Esophagus muscularis mucosa (tissue), 4 donors: ENCODE data around the gene CCR4.

Experiments used
- EP300 ChIP-seq: sonication (generic); formaldehyde crosslinking; IDR thresholded peaks from one replicate; pipeline ENCODE4 v1.6.1; 2017; ENCODE audit warnings: antibody characterized with exemption
- POLR2A ChIP-seq: fragments of 450-650 bp; IDR thresholded peaks from one replicate; pipeline ENCODE4 v1.6.1; 2017; ENCODE audit warnings: antibody characterized with exemption, moderate library complexity, mild to moderate bottlenecking, low read depth
- POLR2AphosphoS5 ChIP-seq, 2 donors: sonication (generic); formaldehyde crosslinking; IDR thresholded peaks; one replicate each; pipeline ENCODE4 v1.6.1; 2017; ENCODE audit warnings: antibody characterized with exemption in 2 of 2
- TF ChIP-seq, protein P1 (sequence below), 3 experiments: fragments of 200-600 bp in 2 of 3; fragments of 450-650 bp in 1 of 3; sonication (generic) in 2 of 3; IDR thresholded peaks; one replicate each; pipeline ENCODE4 v1.5.1; 2017 to 2019; ENCODE audit warnings: antibody characterized with exemption in 3 of 3, mild to moderate bottlenecking in 2 of 3, moderate library complexity in 1 of 3

DNA sequence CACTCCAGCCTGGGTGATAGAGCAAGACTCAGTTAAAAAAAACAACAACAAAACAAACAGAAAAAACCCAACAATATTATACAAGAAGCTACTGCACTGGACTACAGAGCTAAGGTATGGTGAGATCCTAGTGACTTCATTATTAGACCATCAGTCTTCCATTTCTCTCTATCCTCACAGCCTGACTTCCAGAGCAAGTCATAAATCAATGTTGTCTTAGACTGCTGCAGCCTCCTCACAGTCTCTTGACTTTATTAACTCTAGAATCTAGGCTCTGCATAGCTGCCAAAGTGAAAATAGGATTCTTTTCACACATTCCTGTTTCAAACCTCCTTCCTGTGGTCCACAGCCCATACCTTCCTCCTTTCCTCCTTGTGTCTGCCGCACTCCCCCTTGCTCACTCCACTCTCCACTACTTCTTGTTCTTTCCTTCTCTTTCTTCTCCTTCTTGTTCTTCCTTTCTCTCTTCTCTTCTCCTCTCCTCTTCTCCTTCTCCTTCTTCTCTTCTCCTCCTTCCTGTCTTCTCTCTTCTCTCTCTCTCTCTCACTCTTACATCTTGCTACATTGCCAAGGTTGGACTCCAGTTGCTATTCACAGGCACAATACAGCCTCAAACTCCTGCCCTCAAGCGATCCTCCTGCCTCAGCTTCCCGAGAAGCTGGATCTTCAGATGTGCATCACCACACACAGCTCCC is 49.4 kb downstream of the CCR4 start:
- TF ChIP-seq POLR2A (no peak), POLR2AphosphoS5 (IDR thresholded peaks at IDR 0.05) (no peak), EP300 (no peak)
- TF ChIP-seq, protein P1, sequence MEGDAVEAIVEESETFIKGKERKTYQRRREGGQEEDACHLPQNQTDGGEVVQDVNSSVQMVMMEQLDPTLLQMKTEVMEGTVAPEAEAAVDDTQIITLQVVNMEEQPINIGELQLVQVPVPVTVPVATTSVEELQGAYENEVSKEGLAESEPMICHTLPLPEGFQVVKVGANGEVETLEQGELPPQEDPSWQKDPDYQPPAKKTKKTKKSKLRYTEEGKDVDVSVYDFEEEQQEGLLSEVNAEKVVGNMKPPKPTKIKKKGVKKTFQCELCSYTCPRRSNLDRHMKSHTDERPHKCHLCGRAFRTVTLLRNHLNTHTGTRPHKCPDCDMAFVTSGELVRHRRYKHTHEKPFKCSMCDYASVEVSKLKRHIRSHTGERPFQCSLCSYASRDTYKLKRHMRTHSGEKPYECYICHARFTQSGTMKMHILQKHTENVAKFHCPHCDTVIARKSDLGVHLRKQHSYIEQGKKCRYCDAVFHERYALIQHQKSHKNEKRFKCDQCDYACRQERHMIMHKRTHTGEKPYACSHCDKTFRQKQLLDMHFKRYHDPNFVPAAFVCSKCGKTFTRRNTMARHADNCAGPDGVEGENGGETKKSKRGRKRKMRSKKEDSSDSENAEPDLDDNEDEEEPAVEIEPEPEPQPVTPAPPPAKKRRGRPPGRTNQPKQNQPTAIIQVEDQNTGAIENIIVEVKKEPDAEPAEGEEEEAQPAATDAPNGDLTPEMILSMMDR (IDR thresholded peaks at IDR 0.05), result no peak
